GM18870 (cell line): Measurements from ENCODE around the gene PLA2G4B.

Experiments
- ATAC-seq: cut with Tn5 transposase; IDR thresholded peaks from one replicate; pipeline ENCODE4 v1.9.1; 2021; ENCODE audit warnings: moderate library complexity; ENCODE audit not compliant: unreplicated experiment

PLA2G4B gene, protein sequence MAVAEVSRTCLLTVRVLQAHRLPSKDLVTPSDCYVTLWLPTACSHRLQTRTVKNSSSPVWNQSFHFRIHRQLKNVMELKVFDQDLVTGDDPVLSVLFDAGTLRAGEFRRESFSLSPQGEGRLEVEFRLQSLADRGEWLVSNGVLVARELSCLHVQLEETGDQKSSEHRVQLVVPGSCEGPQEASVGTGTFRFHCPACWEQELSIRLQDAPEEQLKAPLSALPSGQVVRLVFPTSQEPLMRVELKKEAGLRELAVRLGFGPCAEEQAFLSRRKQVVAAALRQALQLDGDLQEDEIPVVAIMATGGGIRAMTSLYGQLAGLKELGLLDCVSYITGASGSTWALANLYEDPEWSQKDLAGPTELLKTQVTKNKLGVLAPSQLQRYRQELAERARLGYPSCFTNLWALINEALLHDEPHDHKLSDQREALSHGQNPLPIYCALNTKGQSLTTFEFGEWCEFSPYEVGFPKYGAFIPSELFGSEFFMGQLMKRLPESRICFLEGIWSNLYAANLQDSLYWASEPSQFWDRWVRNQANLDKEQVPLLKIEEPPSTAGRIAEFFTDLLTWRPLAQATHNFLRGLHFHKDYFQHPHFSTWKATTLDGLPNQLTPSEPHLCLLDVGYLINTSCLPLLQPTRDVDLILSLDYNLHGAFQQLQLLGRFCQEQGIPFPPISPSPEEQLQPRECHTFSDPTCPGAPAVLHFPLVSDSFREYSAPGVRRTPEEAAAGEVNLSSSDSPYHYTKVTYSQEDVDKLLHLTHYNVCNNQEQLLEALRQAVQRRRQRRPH

DNA sequence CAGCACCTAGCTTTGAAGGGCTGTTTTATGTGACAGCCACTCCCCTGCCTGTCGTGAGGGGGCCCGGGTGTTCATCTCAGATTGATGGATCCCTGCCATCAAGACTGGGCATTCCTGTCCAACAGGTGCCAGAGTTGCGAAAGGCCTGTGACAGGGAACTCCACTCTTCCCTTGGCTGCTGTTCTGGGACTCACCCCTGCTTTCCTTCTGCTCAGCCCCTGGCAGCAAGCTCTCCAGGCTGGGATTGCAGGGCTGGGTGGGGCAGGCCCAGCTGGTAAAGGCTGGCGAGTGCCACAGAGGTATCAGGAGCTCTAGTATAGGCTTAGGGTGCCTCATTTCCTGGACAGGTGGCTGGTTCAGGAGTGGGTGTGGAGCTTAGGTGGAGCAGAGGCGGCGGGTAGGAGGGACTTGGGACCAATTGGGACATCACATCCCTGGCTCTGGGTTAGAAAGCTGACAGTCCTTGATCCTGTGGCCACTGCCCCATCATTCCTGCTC is at the start of gene PLA2G4B:
TSS of gene PLA2G4B (plus strand) at position 448 of the 498 bp plus-strand sequence. CDS start 67 bp downstream, outside the sequence.
- no peak for ATAC-seq

- ATAC-seq: no peak
These were observed 49.4 kb upstream of the PLA2G4B start for GRCh38 chr15:41789236-41789635.

DNA sequence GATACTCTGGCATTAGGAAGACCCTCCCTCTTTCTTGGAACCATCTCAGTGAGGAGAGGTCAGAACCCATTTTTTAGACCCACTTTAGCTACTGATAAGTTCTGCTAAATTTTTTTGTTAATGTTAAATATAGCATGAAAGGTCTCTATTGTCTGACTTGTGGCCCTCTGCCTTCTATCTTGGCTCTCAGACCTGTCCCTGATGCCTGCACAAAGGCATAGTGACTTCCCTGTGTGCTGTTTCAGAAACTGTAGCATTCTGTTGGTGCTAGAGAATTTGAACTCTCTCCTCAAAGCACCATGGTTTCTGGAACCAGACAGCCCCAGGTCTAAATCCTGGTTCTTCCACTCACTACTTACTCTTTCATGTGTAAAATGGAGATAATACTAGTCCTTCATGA is 49.0 kb upstream of the PLA2G4B start:
- no peak for ATAC-seq

DNA sequence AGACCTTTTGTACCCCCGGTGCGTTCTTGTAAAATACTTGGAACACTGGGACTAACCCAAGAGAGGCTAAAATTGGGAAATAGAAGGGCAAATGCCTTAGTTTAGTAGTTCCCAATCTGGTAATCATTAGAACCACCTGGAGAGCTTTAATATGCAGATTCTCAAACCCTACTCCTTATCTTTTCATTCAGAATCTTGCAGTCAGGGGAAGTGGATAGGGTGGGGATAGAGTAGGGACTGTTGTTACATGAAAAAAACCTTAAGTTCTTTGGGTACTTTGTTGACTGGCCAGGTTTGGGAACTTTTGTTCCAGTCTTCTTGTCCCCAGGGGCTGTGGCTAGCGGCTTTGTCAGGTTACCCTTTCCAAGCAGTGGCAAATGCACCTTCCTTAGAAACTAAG is 48.5 kb upstream of the PLA2G4B start:
- ATAC-seq: no peak

DNA sequence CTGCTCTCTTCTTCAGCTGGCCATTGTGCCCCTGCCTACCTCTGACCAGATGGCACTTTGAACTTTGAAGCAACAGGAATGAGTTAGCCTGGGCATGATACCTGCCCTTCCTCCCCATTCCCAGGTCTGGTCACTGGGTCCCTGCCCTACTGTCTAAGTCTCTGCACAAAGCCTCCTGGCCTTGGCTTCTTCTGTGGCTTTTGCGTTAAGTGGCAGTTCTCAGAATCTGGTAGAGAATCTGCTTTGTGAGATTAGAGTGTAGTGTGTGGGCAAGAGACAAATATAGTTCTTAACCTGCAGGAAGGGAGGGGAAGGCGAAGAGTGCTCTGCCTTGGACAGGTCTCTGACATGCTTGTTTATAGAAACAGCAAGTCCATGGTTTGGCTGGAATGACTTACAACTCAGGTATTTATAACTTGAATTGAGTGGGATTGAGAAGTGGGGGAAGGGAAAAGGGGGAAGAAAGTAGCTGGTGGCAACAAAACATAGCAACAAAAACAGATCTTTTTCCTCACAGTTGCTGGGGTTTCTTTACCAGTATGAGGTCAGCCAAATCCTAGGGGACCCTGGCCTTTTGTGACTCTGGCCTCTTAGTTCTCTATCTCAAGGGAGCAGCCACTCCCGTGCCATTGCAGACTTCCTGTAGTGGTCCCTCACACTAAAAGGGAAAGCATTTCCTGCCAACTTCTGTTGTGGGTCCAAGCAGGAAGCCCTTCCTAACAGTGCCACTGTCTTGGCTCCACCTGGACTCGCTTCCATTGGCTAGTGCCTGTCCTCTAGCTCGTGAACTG is 47.7 kb upstream of the PLA2G4B start:
- no peak for ATAC-seq

DNA sequence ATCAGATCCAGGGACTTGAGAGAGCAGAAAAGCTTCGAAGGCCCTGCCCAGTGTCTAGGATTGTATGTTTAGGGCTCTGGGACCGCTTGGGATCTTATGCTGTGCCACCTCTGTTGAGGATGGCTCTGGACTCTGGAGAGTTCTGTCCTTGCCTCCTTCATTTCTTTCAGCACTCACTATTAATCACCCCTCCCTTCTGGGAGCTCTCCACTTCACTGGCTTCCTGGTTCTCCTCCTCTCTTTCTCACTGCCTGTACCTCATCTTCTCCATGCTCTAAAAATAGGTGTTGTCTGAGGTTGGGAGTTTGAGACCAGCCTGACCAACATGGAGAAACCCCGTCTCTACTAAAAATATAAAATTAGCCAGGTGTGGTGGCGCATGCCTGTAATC is 47.1 kb upstream of the PLA2G4B start:
- no peak for ATAC-seq

DNA sequence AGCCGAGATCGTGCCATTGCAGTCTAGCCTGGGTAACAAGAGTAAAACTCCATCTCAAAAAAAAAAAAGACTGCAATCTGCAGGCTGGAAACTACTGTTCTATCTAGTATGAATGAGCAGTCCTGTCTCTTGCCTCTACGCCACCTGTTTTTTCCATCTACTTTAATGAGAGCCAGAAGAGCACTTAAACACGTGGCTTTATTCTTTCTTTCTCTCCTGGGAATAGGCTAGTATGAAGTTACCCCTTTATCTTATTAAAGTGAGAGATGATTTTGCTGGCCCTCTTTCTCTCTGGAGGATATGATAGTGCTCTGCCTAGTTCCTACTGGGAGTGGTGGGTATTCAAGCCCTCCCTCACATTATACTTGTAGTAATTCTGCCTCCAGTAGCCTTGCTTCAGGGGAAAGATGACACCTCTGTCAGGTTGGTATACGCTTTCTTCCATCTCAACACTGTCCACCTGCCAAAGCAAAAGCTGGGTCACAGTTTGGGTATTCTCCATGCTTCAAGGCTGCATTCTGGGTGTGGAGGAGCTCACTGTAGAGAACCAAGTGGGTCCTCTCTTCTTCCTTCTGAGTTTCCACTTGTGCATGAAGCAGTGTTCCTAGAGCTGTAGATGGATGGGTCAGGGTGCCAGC is 46.5 kb upstream of the PLA2G4B start:
- ATAC-seq: no peak

GRCh38 chr15:41794081-41794480 is 44.6 kb upstream of the PLA2G4B start:
- ATAC-seq: no peak

DNA sequence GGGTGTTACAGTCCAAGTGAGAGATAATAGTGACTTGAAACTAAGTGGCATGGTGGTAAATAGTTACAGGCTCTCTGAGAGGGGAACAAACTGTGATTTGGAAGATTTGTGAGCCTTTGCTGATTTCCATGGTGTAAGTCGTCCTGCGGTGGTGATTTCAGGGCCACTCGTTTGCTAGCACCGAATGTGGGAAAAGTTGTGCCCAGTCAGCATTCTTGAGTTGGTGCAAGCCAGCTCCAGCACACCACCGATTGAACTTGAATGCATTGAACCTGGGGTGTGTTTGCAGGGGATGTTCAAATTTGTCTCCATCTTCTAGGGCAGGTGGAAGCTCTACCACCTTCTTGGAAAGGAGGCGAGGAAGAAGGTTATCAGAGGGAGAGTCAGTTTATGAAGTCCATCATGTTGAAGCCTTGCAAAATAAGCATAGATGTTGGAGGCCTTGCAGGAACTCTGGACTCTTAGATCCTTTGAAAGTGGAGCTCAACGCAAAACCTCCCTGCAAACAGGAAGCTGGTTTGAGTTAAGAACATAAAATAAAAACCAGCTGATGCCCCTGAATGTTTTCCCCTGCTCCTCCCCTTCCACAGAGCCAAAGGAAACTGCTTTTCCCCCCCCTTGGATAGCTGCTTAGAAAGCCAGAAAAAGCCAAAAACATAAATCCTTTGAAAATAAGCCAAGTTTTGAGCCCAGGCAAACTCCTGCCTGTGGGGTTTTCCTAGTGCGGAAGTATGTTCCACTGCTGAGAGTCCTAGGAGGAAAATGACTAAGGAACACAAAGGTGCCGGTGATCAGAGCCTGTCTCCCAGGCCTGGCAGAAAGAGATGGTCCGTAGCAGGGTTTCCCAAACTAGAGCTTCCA is 42.4 kb upstream of the PLA2G4B start:
- ATAC-seq: no peak

- ATAC-seq: no peak
These were observed 41.3 kb upstream of the PLA2G4B start for GRCh38 chr15:41797201-41797944.

- peak; percentile 34 for ATAC-seq
These were observed 39.8 kb upstream of the PLA2G4B start for GRCh38 chr15:41798607-41799487.

DNA sequence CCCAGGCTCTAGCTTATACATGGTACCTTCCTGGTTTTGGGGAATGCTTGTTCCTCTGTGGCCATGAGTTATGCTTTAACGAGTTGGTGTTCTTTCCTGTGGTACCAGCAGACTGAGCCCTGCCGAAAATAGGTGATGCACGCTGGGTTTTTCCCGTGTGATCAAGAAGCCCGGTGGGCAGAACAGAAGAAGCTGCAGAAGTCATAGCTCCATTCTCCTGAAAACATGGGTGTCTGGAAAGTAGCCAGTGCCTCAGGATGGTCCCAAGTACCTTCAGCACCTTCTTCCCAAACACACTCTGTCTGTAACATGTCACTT is 39.2 kb upstream of the PLA2G4B start:
- no peak for ATAC-seq

GRCh38 chr15:41801185-41801584 is 37.5 kb upstream of the PLA2G4B start:
- ATAC-seq: no peak

DNA sequence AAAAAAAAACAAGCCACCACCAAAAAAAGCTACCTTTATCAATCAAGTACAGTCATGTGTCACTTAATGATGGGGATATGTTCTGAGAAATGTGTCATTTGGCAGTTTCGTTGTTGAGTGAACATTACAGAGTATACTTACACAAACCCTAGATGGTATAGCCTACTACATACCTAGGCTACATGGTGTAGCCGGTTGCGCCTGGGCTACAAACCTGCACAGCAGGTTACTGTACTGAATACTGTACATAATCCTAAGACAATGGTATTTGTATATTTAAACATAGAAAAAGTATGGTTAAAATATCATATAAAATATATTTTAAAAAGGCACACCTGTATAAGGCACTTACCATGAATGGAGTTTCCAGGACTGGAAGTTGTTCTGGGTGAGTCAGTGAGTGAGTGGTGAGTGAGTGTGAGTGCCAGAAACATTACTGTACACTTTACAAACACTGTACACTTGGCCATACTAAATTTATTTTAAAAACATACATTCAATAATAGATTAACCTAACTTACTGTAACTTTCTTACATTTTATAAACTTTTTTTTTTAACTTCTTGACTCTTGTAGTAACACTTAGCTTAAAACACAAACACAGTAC is 36.7 kb upstream of the PLA2G4B start:
- ATAC-seq: no peak

DNA sequence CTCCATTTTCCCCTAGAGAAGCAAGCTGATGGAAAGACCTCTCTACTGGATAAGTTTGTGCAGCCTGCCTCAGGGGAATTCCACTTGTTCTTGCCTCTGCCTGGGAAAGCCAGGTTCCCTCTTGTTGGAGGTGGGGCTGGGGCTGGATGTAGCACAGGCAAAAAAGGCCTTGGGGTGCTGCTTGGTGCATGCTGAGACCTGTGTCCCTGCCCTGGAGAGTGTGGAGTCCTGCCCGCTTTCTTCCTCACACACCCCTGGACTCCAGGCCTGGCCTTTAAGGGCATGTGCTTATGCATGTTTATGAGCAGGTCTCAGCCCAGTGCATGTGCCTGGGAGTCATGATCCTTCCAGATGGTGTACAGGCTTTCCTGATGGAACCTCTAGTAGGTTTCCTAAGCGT is 34.3 kb upstream of the PLA2G4B start:
- ATAC-seq: no peak

DNA sequence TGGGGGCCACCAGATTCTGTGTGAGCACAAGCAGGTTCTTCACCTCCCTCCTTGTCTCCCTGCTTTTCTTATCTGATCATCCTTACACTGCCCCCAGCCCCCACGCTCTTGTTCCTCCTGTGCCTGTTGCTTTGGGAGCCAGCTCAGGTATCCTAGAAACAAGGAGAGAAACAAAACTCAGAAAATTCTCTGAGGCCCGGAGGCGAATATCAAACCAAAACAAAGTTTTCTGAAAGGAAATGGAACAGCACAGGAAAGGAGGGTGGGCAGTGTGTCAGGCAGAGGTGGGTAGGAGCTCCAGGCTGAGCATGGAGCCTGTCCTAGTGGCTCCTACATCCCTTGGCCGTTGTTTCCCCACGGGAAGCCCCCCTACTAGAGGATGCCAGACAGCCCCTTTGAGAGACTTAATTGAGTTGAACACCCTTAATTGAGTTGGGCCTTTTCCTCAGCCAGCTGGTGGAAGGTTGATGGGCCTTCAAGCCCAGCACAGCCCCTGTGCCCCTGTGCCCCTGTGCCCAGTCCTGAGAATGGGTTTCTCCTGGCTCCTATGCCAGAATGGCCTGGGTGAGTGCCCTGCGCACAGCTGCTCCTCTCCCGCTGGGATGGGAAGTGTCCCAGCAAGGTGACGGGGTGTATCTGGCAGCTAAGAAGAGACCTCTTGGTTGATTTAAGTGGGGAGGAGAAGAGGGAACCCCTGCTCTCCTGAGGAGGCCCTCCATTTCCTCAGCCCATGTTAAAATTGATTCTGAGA is 33.6 kb upstream of the PLA2G4B start:
- ATAC-seq: no peak

- no peak for ATAC-seq
These were observed 32.9 kb upstream of the PLA2G4B start for GRCh38 chr15:41805711-41806110.
